Measurements from ENCODE around the gene ADAMTSL3.
"Not testable (repeated sequence)": the region's sequence is repeated elsewhere in the genome, so short reads cannot be mapped to it uniquely, and the experiment has no call there.

Gene ADAMTSL3

GRCh38 chr15:84034578-84035398 lies 380.9 kb downstream of the ADAMTSL3 start:
- H3K4me3 Mint-ChIP-seq: no peak overlapping the region

GRCh38 chr15:84035399-84035766 lies 381.5 kb downstream of the ADAMTSL3 start:
- Mint-ChIP-seq H3K27ac (no peak overlapping the region), H3K9me3 (no peaks in the 10 kb centered on the region), H3K4me3 (no peak overlapping the region), H3K36me3 (no peaks in the 10 kb centered on the region), H3K4me1 (no peaks in the 10 kb centered on the region), H3K27me3 (peaks cover 2% of the 10 kb centered on the region)

More at GRCh38 chr15:84034578-84035398, 380.9 kb downstream of the ADAMTSL3 start:
- Mint-ChIP-seq H3K36me3 (no peaks in the 10 kb centered on the region), H3K27me3 (peaks cover 2% of the 10 kb centered on the region), H3K9me3 (no peaks in the 10 kb centered on the region), H3K27ac (no peak overlapping the region), H3K4me1 (no peaks in the 10 kb centered on the region)

- H3K4me3 Mint-ChIP-seq: no peak overlapping the region
Measured at GRCh38 chr15:84037301-84037700, 383.4 kb downstream of the ADAMTSL3 start.

GRCh38 chr15:84042434-84043056 lies 388.6 kb downstream of the ADAMTSL3 start:
- not testable (repeated sequence) for H3K27ac Mint-ChIP-seq, H3K9me3 Mint-ChIP-seq, H3K4me3 Mint-ChIP-seq, H3K36me3 Mint-ChIP-seq, H3K4me1 Mint-ChIP-seq
- H3K27me3 Mint-ChIP-seq: peaks cover 12% of the 10 kb centered on the region

More at GRCh38 chr15:84037301-84037700, 383.4 kb downstream of the ADAMTSL3 start:
- no peaks in the 10 kb centered on the region for H3K36me3 Mint-ChIP-seq
- H3K27ac Mint-ChIP-seq: no peak overlapping the region
- H3K9me3 Mint-ChIP-seq: no peaks in the 10 kb centered on the region
- H3K4me1 Mint-ChIP-seq: no peaks in the 10 kb centered on the region
- H3K27me3 Mint-ChIP-seq: peaks cover 11% of the 10 kb centered on the region

- Mint-ChIP-seq H3K36me3 (no peaks in the 10 kb centered on the region), H3K4me1 (no peaks in the 10 kb centered on the region), H3K9me3 (peaks cover 7% of the 10 kb centered on the region), H3K27me3 (peaks cover 9% of the 10 kb centered on the region), H3K4me3 (no peak overlapping the region), H3K27ac (no peak overlapping the region)
Measured at GRCh38 chr15:84046064-84046637, 392.2 kb downstream of the ADAMTSL3 start.

- H3K27ac Mint-ChIP-seq, H3K4me3 Mint-ChIP-seq, H3K9me3 Mint-ChIP-seq, H3K27me3 Mint-ChIP-seq, H3K4me1 Mint-ChIP-seq, H3K36me3 Mint-ChIP-seq: not testable (repeated sequence)
Measured at GRCh38 chr15:84049480-84049879, 395.6 kb downstream of the ADAMTSL3 start.

GRCh38 chr15:84050076-84050475 lies 396.2 kb downstream of the ADAMTSL3 start:
- Mint-ChIP-seq H3K4me1 (no peaks in the 10 kb centered on the region), H3K27me3 (peaks cover 6% of the 10 kb centered on the region), H3K36me3 (no peaks in the 10 kb centered on the region), H3K4me3 (no peak overlapping the region), H3K27ac (no peak overlapping the region), H3K9me3 (peaks cover 9% of the 10 kb centered on the region)

- not testable (repeated sequence) for H3K9me3 Mint-ChIP-seq, H3K36me3 Mint-ChIP-seq, H3K27me3 Mint-ChIP-seq, H3K4me3 Mint-ChIP-seq, H3K27ac Mint-ChIP-seq, H3K4me1 Mint-ChIP-seq
Measured at GRCh38 chr15:84051146-84051545, 397.2 kb downstream of the ADAMTSL3 start.

GRCh38 chr15:84054544-84054943 lies 400.6 kb downstream of the ADAMTSL3 start:
- H3K4me1 Mint-ChIP-seq, H3K4me3 Mint-ChIP-seq, H3K36me3 Mint-ChIP-seq, H3K27me3 Mint-ChIP-seq, H3K27ac Mint-ChIP-seq: not testable (repeated sequence)
- H3K9me3 Mint-ChIP-seq: peaks cover 22% of the 10 kb centered on the region

- no peak overlapping the region for H3K4me3 Mint-ChIP-seq
- peaks cover 25% of the 10 kb centered on the region for H3K9me3 Mint-ChIP-seq
- no peaks in the 10 kb centered on the region for H3K4me1 Mint-ChIP-seq
- H3K27me3 Mint-ChIP-seq: peaks cover 2% of the 10 kb centered on the region
- H3K27ac Mint-ChIP-seq: no peak overlapping the region
- H3K36me3 Mint-ChIP-seq: no peaks in the 10 kb centered on the region
Measured at GRCh38 chr15:84057714-84058331, 403.9 kb downstream of the ADAMTSL3 start.

- H3K4me1 Mint-ChIP-seq, H3K4me3 Mint-ChIP-seq, H3K36me3 Mint-ChIP-seq, H3K27ac Mint-ChIP-seq: not testable (repeated sequence)
- peaks cover 19% of the 10 kb centered on the region for H3K9me3 Mint-ChIP-seq
- H3K27me3 Mint-ChIP-seq: peaks cover 10% of the 10 kb centered on the region
Measured at GRCh38 chr15:84063674-84064073, 409.8 kb downstream of the ADAMTSL3 start.

- peaks cover 32% of the 10 kb centered on the region for H3K27me3 Mint-ChIP-seq
- not testable (repeated sequence) for H3K36me3 Mint-ChIP-seq, H3K27ac Mint-ChIP-seq, H3K4me1 Mint-ChIP-seq, H3K4me3 Mint-ChIP-seq
- H3K9me3 Mint-ChIP-seq: peaks cover 14% of the 10 kb centered on the region
Measured at GRCh38 chr15:84068674-84069073, 414.8 kb downstream of the ADAMTSL3 start.

- Mint-ChIP-seq H3K4me1 (peaks cover 13% of the 10 kb centered on the region), H3K27me3 (peaks cover 64% of the 10 kb centered on the region)
- H3K9me3 Mint-ChIP-seq, H3K36me3 Mint-ChIP-seq, H3K27ac Mint-ChIP-seq, H3K4me3 Mint-ChIP-seq: not testable (repeated sequence)
Measured at GRCh38 chr15:84078038-84078437, 424.1 kb downstream of the ADAMTSL3 start.

GRCh38 chr15:84079325-84079884 lies 425.5 kb downstream of the ADAMTSL3 start:
- not testable (repeated sequence) for H3K36me3 Mint-ChIP-seq, H3K27ac Mint-ChIP-seq, H3K9me3 Mint-ChIP-seq
- peaks cover 13% of the 10 kb centered on the region for H3K4me1 Mint-ChIP-seq
- H3K27me3 Mint-ChIP-seq: peaks cover 59% of the 10 kb centered on the region
- H3K4me3 Mint-ChIP-seq: peak overlapping the region; percentile 70

- Mint-ChIP-seq H3K4me1 (peaks cover 13% of the 10 kb centered on the region), H3K27me3 (peaks cover 54% of the 10 kb centered on the region), H3K36me3 (no peaks in the 10 kb centered on the region), H3K4me3 (peak overlapping the region; percentile 70), H3K27ac (no peak overlapping the region), H3K9me3 (no peaks in the 10 kb centered on the region)
Measured at GRCh38 chr15:84079885-84080777, 426.2 kb downstream of the ADAMTSL3 start.

Measured in activated naive CD4-positive, alpha-beta T cell treated with anti-CD3 and anti-CD28 coated beads, Interleukin-2, amount 50 U/mL, for 24 hours (primary cell).